A549 (cell line): ENCODE data around the gene TPST1.

Experiments
- EHMT2 ChIP-seq: fragments of 200-600 bp; sonication (generic); IDR thresholded peaks from 2 replicates; pipeline ENCODE4 v1.6.1; 2016; ENCODE audit warnings: antibody characterized with exemption, low read depth, mild to moderate bottlenecking, moderate library complexity
- ZSCAN20 ChIP-seq: fragments of 250-450 bp; sonication (Bioruptor Pico); IDR thresholded peaks from 2 replicates; pipeline ENCODE4 v1.8.0; 2022; ENCODE audit warnings: mild to moderate bottlenecking, moderate library complexity

- TF ChIP-seq EHMT2 (no peak), ZSCAN20 (CRISPR knock-in tag) (no peak)
These were observed 154.6 kb downstream of the TPST1 start for GRCh38 chr7:66359656-66360211.
